AG09309 (cell line): Measurements from ENCODE around the gene PRRG2.

ENCODE experiments used
- DNase-seq: peaks from one replicate; pipeline ENCODE4 v3.0.0-alpha.2; 2010; ENCODE audit warnings: low read depth
- H3K4me3 ChIP-seq: 2 replicates; pipeline ENCODE4 v1.5.1; 2011; ENCODE audit warnings: mild to moderate bottlenecking, low read depth, low read length, moderate library complexity; ENCODE audit not compliant: control insufficient read depth
- CTCF ChIP-seq: IDR thresholded peaks from 2 replicates; pipeline ENCODE4 v1.5.1; 2011; ENCODE audit warnings: mild to moderate bottlenecking, low read depth, low read length, inconsistent platforms; ENCODE audit not compliant: insufficient read depth, control insufficient read depth; ENCODE audit errors: missing control alignments

PRRG2 gene

GRCh38 chr19:49557641-49558325 is 23.3 kb upstream of the PRRG2 start:
- no peak for TF ChIP-seq CTCF

GRCh38 chr19:49558591-49558990 is 22.5 kb upstream of the PRRG2 start:
- no peak for TF ChIP-seq CTCF
- no peak for DNase-seq

More at GRCh38 chr19:49557641-49558325, 23.3 kb upstream of the PRRG2 start:
- no peak for DNase-seq
- no peak overlapping the region for H3K4me3 ChIP-seq

GRCh38 chr19:49559443-49559842 is 21.7 kb upstream of the PRRG2 start:
- TF ChIP-seq CTCF = no peak
- no peak overlapping the region for H3K4me3 ChIP-seq
- DNase-seq = no peak

More at GRCh38 chr19:49558591-49558990, 22.5 kb upstream of the PRRG2 start:
- no peak overlapping the region for H3K4me3 ChIP-seq

- no peak for DNase-seq
- H3K4me3 ChIP-seq = no peak overlapping the region
- no peak for TF ChIP-seq CTCF
These were observed 21.2 kb upstream of the PRRG2 start for GRCh38 chr19:49559928-49560327.

- H3K4me3 ChIP-seq = no peak overlapping the region
- DNase-seq = no peak
- TF ChIP-seq CTCF = no peak
These were observed 20.7 kb upstream of the PRRG2 start for GRCh38 chr19:49560358-49560900.

- H3K4me3 ChIP-seq = no peak overlapping the region
- no peak for TF ChIP-seq CTCF
- no peak for DNase-seq
These were observed 16.5 kb upstream of the PRRG2 start for GRCh38 chr19:49564616-49565045.
